CD14-positive monocyte (primary cell): ENCODE results near the gene CSTPP1. TPM values are rescaled to one million over a fixed set of nuclear protein-coding genes. Genes with fewer than 3 reads are reported as not detected.
"Not testable (repeated sequence)": the region's sequence is repeated elsewhere in the genome, so short reads cannot be mapped to it uniquely, and the experiment has no call there.

ENCODE experiments used
- DNase-seq, 3 donors: peaks; one replicate each; pipeline ENCODE4 v3.0.0-alpha.2; 2011 to 2022
- H2AFZ ChIP-seq: 2 replicates; pipeline ENCODE4 v1.6.0; 2012; ENCODE audit warnings: mild to moderate bottlenecking, low read depth, low read length, inconsistent platforms; ENCODE audit not compliant: insufficient read depth, poor library complexity, severe bottlenecking
- H3K27ac ChIP-seq, 2 donors: 1 replicate in 1 of 2; 2 replicates in 1 of 2; pipeline ENCODE4 v1.5.1; 2012 to 2013; ENCODE audit warnings: low read length in 2 of 2, control low read depth in 1 of 2, inconsistent platforms in 1 of 2, low read depth in 1 of 2, mild to moderate bottlenecking in 1 of 2
- H3K27me3 ChIP-seq, 2 donors: one replicate each; pipeline versions ENCODE4 v1.6.0 to v1.6.1; 2011 to 2013; ENCODE audit warnings: low read length in 2 of 2; ENCODE audit not compliant: control insufficient read depth in 2 of 2, insufficient read depth in 2 of 2
- H3K36me3 ChIP-seq, 2 donors: replicated peaks in 1 of 2; 1 replicate in 1 of 2; 2 replicates in 1 of 2; pipeline versions ENCODE4 v1.5.1 to v1.6.1; 2012 to 2013; ENCODE audit warnings: low read length in 2 of 2, control low read depth in 1 of 2, inconsistent platforms in 1 of 2, mild to moderate bottlenecking in 1 of 2; ENCODE audit not compliant: insufficient read depth in 2 of 2, control insufficient read depth in 1 of 2
- H3K4me1 ChIP-seq, 2 donors: 1 replicate in 1 of 2; 2 replicates in 1 of 2; pipeline versions ENCODE4 v1.5.1 to v1.6.1; 2012 to 2013; ENCODE audit warnings: low read length in 2 of 2, control low read depth in 1 of 2, inconsistent platforms in 1 of 2, mild to moderate bottlenecking in 1 of 2, moderate library complexity in 1 of 2; ENCODE audit not compliant: insufficient read depth in 2 of 2, control insufficient read depth in 1 of 2
- H3K4me2 ChIP-seq: replicated peaks from 2 replicates; pipeline ENCODE3; 2012; ENCODE audit warnings: low read length, moderate library complexity, mild to moderate bottlenecking; ENCODE audit not compliant: poor library complexity, severe bottlenecking; ENCODE audit errors: extremely low read depth
- H3K4me3 ChIP-seq, 3 experiments: fragments of 200-600 bp in 1 of 3; sonication (generic) in 1 of 3; replicated peaks in 1 of 3; 1 replicate in 2 of 3; 2 replicates in 1 of 3; pipeline ENCODE4 v1.5.1; 2011 to 2013; ENCODE audit warnings: low read length in 3 of 3, mild to moderate bottlenecking in 3 of 3, control low read depth in 2 of 3, low read depth in 2 of 3, inconsistent platforms in 1 of 3, moderate library complexity in 1 of 3
- H3K79me2 ChIP-seq: 2 replicates; pipeline ENCODE4 v1.6.0; 2012; ENCODE audit warnings: mild to moderate bottlenecking, control low read depth, inconsistent platforms, low read length, moderate library complexity; ENCODE audit not compliant: insufficient read depth
- H3K9ac ChIP-seq: 2 replicates; pipeline ENCODE4 v1.6.0; 2017; ENCODE audit warnings: low read length, mild to moderate bottlenecking; ENCODE audit not compliant: insufficient read depth, poor library complexity, severe bottlenecking
- H3K9me3 ChIP-seq, 2 donors: replicated peaks in 1 of 2; 1 replicate in 1 of 2; 2 replicates in 1 of 2; pipeline versions ENCODE4 v1.5.1 to v1.6.1; 2012 to 2013; ENCODE audit warnings: low read length in 2 of 2, control low read depth in 1 of 2; ENCODE audit not compliant: control insufficient read depth in 1 of 2, insufficient read depth in 1 of 2
- H4K20me1 ChIP-seq: 2 replicates; pipeline ENCODE4 v1.6.0; 2012; ENCODE audit warnings: mild to moderate bottlenecking, low read length, control low read depth, moderate library complexity; ENCODE audit not compliant: insufficient read depth
- H3K27ac Mint-ChIP-seq, 7 donors: one replicate each; pipeline ENCODE4 v1.8.0; 2020; ENCODE audit warnings: mild to moderate bottlenecking in 7 of 7, mixed read lengths in 7 of 7, moderate library complexity in 6 of 7, inconsistent platforms in 2 of 7
- H3K27me3 Mint-ChIP-seq, 3 donors: one replicate each; pipeline ENCODE4 v1.8.0; 2021 to 2022; ENCODE audit warnings: low read depth in 3 of 3, mild to moderate bottlenecking in 3 of 3, mixed read lengths in 3 of 3, moderate library complexity in 3 of 3, inconsistent platforms in 1 of 3
- H3K36me3 Mint-ChIP-seq, 2 donors: one replicate each; pipeline ENCODE4 v1.8.0; 2020; ENCODE audit warnings: mixed read lengths in 2 of 2, inconsistent platforms in 1 of 2, mild to moderate bottlenecking in 1 of 2
- H3K4me1 Mint-ChIP-seq: one replicate; pipeline ENCODE4 v1.8.0; 2020; ENCODE audit warnings: mild to moderate bottlenecking, mixed read lengths
- H3K4me3 Mint-ChIP-seq, 2 donors: one replicate each; pipeline ENCODE4 v1.8.0; 2020; ENCODE audit warnings: mild to moderate bottlenecking in 2 of 2, mixed read lengths in 2 of 2, moderate library complexity in 1 of 2
- H3K9me3 Mint-ChIP-seq, 7 donors: one replicate each; pipeline ENCODE4 v1.8.0; 2020 to 2022; ENCODE audit warnings: mixed read lengths in 7 of 7, mild to moderate bottlenecking in 6 of 7, moderate library complexity in 6 of 7, inconsistent platforms in 2 of 7
- WGBS: methylation state at CpG from one replicate; pipeline ENCODE4 v1.1.5; 2013; ENCODE audit warnings: missing lambda C conversion rate; ENCODE audit not compliant: insufficient coverage; 5-methylcytosine and 5-hydroxymethylcytosine counted together
- intact Hi-C, 2 donors: fragments of 100-400 bp; cut with micrococcal nuclease; formaldehyde crosslinking; loops; one replicate each; pipeline versions ENCODE4 v1.15.0 to v1.15.1; 2023
- polyA plus RNA-seq, 3 donors: library from polyadenylated mRNA; depleted of rRNA in 1 of 3; unstranded in 2 of 3; stranded (reverse) in 1 of 3; fragments of 300-500 nt in 2 of 3; fragments of >200 nt in 1 of 3; fragmentation: Illumina TruSeq in 2 of 3; gene quantifications; 1 replicate in 2 of 3; 2 replicates in 1 of 3; pipeline ENCODE4 v1.2.3, GENCODE V29; 2012 to 2021
- TF ChIP-seq, protein P1 (sequence below): fragments of 200-600 bp; IDR thresholded peaks from one replicate; pipeline ENCODE4 v1.8.0; 2022; ENCODE audit warnings: antibody characterized with exemption, mild to moderate bottlenecking

The CSTPP1 gene
- polyA plus RNA-seq, 3 donors, result 4.5 to 6.5 (median 5.9) TPM

DNA sequence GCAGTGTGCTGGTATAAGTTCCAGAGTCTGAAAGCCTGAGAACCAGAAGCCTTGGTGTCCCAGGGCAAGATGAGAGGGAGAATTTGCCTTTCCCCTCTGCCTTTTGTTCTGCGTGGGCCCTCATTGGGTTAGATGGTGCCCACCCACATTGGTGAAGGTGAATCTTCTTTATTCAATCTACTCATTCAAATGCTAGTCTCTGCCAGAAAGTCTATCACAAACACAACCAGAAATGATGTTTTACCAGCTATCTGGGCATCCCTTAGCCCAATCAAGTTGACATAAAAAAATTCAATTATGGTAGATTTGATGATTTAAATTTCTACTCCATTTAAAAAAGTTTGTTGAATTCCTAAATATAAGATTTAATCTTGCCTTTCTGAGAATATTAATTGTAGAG is 22.2 kb downstream of the CSTPP1 start:
- Histone ChIP-seq H3K27ac (no peak overlapping the region), H3K9ac (no peak overlapping the region), H2AFZ (no peak overlapping the region), H4K20me1 (no peaks in the 10 kb centered on the region), H3K4me3 (no peak overlapping the region), H3K36me3 (no peaks in the 10 kb centered on the region), H3K4me1 (no peaks in the 10 kb centered on the region), H3K4me2 (no peak overlapping the region), H3K27me3 (no peaks in the 10 kb centered on the region), H3K79me2 (no peaks in the 10 kb centered on the region), H3K9me3 (peaks cover 2 to 9% of the 10 kb centered on the region in 2 donors)
- H3K27me3 Mint-ChIP-seq, result no peaks in the 10 kb centered on the region
- no peak for DNase-seq
- no peak overlapping the region for H3K4me3 Mint-ChIP-seq
- H3K4me1 Mint-ChIP-seq, result peaks cover 3% of the 10 kb centered on the region
- intact Hi-C loops, result no loop called here
- TF ChIP-seq, protein P1, sequence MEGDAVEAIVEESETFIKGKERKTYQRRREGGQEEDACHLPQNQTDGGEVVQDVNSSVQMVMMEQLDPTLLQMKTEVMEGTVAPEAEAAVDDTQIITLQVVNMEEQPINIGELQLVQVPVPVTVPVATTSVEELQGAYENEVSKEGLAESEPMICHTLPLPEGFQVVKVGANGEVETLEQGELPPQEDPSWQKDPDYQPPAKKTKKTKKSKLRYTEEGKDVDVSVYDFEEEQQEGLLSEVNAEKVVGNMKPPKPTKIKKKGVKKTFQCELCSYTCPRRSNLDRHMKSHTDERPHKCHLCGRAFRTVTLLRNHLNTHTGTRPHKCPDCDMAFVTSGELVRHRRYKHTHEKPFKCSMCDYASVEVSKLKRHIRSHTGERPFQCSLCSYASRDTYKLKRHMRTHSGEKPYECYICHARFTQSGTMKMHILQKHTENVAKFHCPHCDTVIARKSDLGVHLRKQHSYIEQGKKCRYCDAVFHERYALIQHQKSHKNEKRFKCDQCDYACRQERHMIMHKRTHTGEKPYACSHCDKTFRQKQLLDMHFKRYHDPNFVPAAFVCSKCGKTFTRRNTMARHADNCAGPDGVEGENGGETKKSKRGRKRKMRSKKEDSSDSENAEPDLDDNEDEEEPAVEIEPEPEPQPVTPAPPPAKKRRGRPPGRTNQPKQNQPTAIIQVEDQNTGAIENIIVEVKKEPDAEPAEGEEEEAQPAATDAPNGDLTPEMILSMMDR, result no peak
- H3K27ac Mint-ChIP-seq, result no peak overlapping the region
- WGBS, result no CpG with 5 or more reads among the region's 1 CpG
- H3K9me3 Mint-ChIP-seq, result peaks cover 3 to 17% (median 10%) of the 10 kb centered on the region in 7 donors
- peaks cover 0 to 4% of the 10 kb centered on the region in 2 donors for H3K36me3 Mint-ChIP-seq

DNA sequence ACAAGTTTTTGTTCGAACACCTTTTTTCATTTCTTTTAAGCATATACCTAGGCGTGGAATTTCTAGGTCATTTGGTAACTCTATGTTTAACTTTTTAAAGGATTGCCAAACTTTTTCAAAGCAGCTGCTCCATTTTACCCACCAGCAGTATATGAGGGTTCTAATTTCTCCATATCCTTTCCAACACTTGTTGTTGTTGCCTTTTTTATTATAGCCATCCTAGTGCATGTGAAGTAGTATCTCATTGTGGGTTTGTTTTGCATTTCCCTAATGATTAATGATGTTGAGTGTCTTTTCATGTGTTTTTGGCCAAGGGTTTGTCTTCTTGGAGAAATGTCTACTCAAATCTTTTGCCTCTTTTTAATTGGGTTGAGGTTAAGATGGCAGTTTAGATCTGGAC is 24.5 kb downstream of the CSTPP1 start:
- H2AFZ ChIP-seq, result no peak overlapping the region
- DNase-seq, result no peak
- peaks cover 2 to 9% of the 10 kb centered on the region in 2 donors for H3K9me3 ChIP-seq
- no peak overlapping the region for H3K27ac ChIP-seq
- no peak overlapping the region for H3K9ac ChIP-seq
- H3K27me3 ChIP-seq, result no peaks in the 10 kb centered on the region
- H3K4me2 ChIP-seq, result no peak overlapping the region
- no peak overlapping the region for H3K27ac Mint-ChIP-seq
- peaks cover 3 to 19% (median 14%) of the 10 kb centered on the region in 7 donors for H3K9me3 Mint-ChIP-seq
- no peak overlapping the region for H3K4me3 Mint-ChIP-seq
- H3K4me1 ChIP-seq, result no peaks in the 10 kb centered on the region
- no peak overlapping the region for H3K4me3 ChIP-seq
- H3K36me3 ChIP-seq, result no peaks in the 10 kb centered on the region
- no peaks in the 10 kb centered on the region for H4K20me1 ChIP-seq
- H3K4me1 Mint-ChIP-seq, result peaks cover 3% of the 10 kb centered on the region
- H3K36me3 Mint-ChIP-seq, result peaks cover 0 to 4% of the 10 kb centered on the region in 2 donors
- intact Hi-C loops, result no loop called here
- no CpG with 5 or more reads among the region's 2 CpGs for WGBS
- TF ChIP-seq, protein P1, result no peak
- H3K27me3 Mint-ChIP-seq, result no peaks in the 10 kb centered on the region
- H3K79me2 ChIP-seq, result no peaks in the 10 kb centered on the region

DNA sequence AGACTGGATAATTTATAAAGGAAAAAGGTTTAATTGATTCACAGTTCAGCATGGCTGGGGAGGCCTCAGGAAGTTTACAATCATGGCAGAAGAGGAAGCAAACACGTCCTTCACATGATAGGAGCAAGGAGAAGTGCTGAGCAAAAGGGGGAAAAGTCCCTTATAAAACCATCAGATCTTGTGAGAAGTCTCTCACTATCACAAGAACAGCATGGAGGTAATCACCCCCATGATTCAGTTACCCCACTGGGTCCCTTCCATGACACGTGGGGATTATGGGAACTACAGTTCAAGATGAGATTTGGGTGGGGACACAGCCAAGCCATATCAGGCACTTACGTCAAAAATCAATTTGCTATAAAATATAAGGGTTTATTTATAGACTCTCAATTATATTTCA is 25.3 kb downstream of the CSTPP1 start:
- H3K9me3 ChIP-seq, H4K20me1 ChIP-seq, H3K27ac ChIP-seq, H3K27me3 Mint-ChIP-seq, H3K36me3 Mint-ChIP-seq, H3K4me2 ChIP-seq, intact Hi-C loops, H3K4me3 Mint-ChIP-seq, H3K4me1 ChIP-seq, H2AFZ ChIP-seq, H3K27ac Mint-ChIP-seq, H3K4me1 Mint-ChIP-seq, H3K27me3 ChIP-seq, DNase-seq, H3K79me2 ChIP-seq, H3K4me3 ChIP-seq, H3K9ac ChIP-seq, H3K36me3 ChIP-seq: not testable (repeated sequence)
- no CpG with 5 or more reads among the region's 3 CpGs for WGBS
- H3K9me3 Mint-ChIP-seq, result peaks cover 3 to 19% (median 14%) of the 10 kb centered on the region in 7 donors
